Measurements from ENCODE around the gene NPAS2. TPM values are rescaled to one million over a fixed set of nuclear protein-coding genes. Genes with fewer than 3 reads are reported as not detected.

Gene NPAS2
- total RNA-seq, 4 donors from 2014 or later: 4.7 to 131 (median 11.2) TPM

DNA sequence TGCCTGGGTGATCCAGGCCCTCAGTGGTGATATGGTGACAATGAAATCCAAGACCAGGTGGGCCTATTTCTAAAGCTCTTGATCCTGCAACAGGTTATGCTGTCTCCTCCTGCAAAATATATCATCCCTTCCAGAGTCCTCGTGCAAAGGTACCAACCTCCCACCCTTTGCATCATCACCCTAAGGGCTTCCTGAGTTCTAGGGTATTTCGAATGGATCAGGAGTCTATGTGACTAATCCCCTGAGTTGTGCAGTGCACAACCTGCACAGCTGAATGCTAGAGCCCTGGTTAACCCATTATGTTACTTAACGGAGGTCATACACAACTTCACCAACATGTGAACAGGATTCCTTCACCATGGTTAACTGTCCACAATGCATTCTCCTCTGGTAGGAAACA lies 13.4 kb upstream of the NPAS2 start:
- TF ChIP-seq, protein P1, sequence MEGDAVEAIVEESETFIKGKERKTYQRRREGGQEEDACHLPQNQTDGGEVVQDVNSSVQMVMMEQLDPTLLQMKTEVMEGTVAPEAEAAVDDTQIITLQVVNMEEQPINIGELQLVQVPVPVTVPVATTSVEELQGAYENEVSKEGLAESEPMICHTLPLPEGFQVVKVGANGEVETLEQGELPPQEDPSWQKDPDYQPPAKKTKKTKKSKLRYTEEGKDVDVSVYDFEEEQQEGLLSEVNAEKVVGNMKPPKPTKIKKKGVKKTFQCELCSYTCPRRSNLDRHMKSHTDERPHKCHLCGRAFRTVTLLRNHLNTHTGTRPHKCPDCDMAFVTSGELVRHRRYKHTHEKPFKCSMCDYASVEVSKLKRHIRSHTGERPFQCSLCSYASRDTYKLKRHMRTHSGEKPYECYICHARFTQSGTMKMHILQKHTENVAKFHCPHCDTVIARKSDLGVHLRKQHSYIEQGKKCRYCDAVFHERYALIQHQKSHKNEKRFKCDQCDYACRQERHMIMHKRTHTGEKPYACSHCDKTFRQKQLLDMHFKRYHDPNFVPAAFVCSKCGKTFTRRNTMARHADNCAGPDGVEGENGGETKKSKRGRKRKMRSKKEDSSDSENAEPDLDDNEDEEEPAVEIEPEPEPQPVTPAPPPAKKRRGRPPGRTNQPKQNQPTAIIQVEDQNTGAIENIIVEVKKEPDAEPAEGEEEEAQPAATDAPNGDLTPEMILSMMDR (IDR thresholded peaks at IDR 0.05; ENCODE audit: low read depth): no peak

DNA sequence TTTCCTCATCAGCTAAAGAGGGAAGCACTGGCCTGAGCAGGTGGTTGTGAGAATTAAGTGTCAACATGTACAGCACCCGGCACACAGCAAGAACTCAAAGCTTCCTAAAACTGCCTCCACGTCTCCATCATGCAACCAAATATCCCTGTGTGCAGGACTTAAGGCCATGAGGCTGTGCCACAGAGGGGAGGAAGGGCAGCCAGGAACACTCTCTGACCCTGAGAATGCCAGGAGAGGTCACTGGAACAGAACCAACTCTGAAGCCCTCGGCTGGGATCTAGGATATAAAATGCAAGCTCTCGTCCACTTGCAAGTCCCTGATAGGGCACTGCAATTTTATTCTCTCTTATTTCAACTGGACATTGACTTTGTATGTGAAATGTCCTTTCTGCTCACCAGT lies 12.2 kb upstream of the NPAS2 start:
- TF ChIP-seq, protein P1 (IDR thresholded peaks at IDR 0.05; ENCODE audit: low read depth): no peak

DNA sequence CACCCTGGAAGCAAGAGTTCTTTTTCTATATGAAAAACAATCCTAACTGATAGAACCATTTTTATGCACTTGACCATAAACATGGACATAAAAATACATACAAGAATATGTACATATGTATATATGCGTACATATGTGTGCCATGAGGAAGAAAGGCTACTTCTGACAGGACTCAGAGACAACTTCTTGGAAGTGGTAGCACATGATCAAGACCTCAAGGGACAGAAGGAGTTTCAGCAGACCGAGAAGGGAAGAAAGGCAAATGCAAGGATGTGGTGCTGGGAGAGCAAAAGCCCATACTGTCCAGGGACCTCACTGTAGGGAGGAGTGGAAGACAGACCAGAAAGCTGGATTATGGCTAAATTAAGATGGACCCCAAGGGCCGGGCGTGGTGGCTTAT lies 11.4 kb upstream of the NPAS2 start:
- TF ChIP-seq, protein P1 (IDR thresholded peaks at IDR 0.05; ENCODE audit: low read depth): no peak

DNA sequence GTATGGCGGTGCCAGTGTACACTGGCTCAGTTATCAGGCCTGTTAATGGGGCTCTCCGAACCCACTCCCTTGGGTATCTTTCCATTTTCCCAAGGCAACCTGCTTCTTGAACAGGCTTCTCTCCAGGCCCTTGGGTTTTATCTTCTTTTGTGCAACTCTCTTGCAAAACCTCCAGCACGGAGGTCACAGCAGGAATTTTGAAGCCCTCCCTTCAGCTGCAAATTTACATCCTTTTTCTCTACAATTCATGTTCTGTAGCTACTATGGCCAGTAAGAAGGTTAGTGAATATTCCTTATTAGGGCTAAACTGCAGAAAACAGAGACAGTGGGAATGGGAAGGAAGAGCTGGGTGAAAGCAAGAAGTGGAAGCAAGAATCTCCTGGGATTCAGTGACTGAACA lies 10.4 kb upstream of the NPAS2 start:
- TF ChIP-seq, protein P1 (IDR thresholded peaks at IDR 0.05; ENCODE audit: low read depth): no peak

DNA sequence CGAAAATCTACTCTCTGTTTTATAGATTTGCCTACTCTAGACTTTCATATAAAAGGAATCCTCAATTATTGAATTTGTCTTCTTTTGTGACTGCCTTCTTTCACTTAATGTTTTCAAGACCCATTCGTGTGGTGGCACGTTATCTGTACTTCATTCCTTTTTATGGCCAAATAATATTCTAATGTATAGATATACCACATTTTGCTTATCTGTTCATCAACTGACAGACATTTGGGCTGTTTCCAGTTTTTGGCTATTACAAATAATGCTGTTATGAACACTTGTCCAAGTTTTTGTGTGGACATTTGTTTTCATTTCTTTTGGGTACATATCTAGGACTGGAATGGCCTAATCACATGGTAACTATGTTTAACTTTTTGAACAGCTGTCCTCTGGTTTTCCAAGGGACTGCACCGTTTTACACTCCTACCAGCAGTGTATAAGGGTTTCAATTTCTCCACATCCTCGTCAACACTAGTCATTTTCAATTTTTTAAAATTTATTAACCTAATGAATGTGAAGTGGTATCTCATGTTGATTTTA lies 9.3 kb upstream of the NPAS2 start:
- TF ChIP-seq, protein P1 (IDR thresholded peaks at IDR 0.05; ENCODE audit: low read depth): no peak

DNA sequence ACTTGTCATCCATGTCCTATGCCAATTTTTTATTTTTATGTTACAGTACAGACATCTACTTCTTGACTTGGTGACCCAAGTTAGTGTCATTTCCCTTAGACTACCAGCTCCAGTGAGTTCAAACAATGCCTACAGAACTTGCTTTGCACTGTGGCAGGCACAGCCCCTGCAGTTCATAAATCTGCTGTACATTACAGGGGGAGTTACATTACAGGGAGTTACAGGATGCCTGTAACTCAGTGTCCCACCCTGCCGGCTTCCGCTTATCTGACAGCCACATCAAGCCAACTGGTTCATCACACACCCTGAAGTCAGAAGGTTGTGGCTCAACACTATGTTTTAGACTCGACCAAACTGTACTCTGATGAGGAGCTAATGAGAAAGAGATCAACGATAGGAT lies 7.8 kb upstream of the NPAS2 start:
- TF ChIP-seq, protein P1 (IDR thresholded peaks at IDR 0.05; ENCODE audit: low read depth): no peak

- TF ChIP-seq, protein P1 (IDR thresholded peaks at IDR 0.05; ENCODE audit: low read depth): no peak
Measured at GRCh38 chr2:100812573-100812972, 7.4 kb upstream of the NPAS2 start.
